ENCODE measurements around the gene LTB.
A peak's percentile ranks its signal among the peaks of the same experiment; 100 is the strongest.

LTB gene

GRCh38 chr6:31582230-31582643, at the start of gene LTB:
Gene LTB (minus strand): TSS chr6:31582424. CDS start chr6:31582417, 7 bp downstream.
- no peak for DNase-seq (ENCODE audit: low spot score)

GRCh38 chr6:31631681-31632278, 49.6 kb upstream of the LTB start:
- no peak for DNase-seq (ENCODE audit: low spot score)

GRCh38 chr6:31631209-31631608, 49.0 kb upstream of the LTB start:
- DNase-seq (ENCODE audit: low spot score) = no peak

- no peak for DNase-seq (ENCODE audit: low spot score)
These were observed 48.1 kb upstream of the LTB start for GRCh38 chr6:31630177-31630934.

GRCh38 chr6:31629014-31629413, 46.8 kb upstream of the LTB start:
- DNase-seq (ENCODE audit: low spot score) = no peak

- no peak for DNase-seq (ENCODE audit: low spot score)
These were observed 45.6 kb upstream of the LTB start for GRCh38 chr6:31627690-31628287.

GRCh38 chr6:31626952-31627351, 44.7 kb upstream of the LTB start:
- no peak for DNase-seq (ENCODE audit: low spot score)

- no peak for DNase-seq (ENCODE audit: low spot score)
These were observed 41.8 kb upstream of the LTB start for GRCh38 chr6:31624070-31624469.

- DNase-seq (ENCODE audit: low spot score) = no peak
These were observed 40.5 kb upstream of the LTB start for GRCh38 chr6:31622684-31623091.

- DNase-seq (ENCODE audit: low spot score) = no peak
These were observed 39.8 kb upstream of the LTB start for GRCh38 chr6:31621991-31622390.

- DNase-seq (ENCODE audit: low spot score) = no peak
These were observed 39.2 kb upstream of the LTB start for GRCh38 chr6:31621320-31621939.

- DNase-seq (ENCODE audit: low spot score) = peak; percentile 84
These were observed 38.5 kb upstream of the LTB start, which contains the start of gene PRRC2A for GRCh38 chr6:31620586-31621319. Gene PRRC2A (plus strand): TSS chr6:31620715. CDS start chr6:31622790, 2,075 bp downstream.

- DNase-seq (ENCODE audit: low spot score) = peak; percentile 97
These were observed 37.8 kb upstream of the LTB start for GRCh38 chr6:31619805-31620585.

- DNase-seq (ENCODE audit: low spot score) = no peak
These were observed 34.8 kb upstream of the LTB start for GRCh38 chr6:31617010-31617409.

- DNase-seq (ENCODE audit: low spot score) = no peak
These were observed 33.5 kb upstream of the LTB start for GRCh38 chr6:31615748-31616147.

- no peak for DNase-seq (ENCODE audit: low spot score)
These were observed 32.7 kb upstream of the LTB start, which contains the start of gene AIF1 for GRCh38 chr6:31614684-31615578. Gene AIF1 (plus strand): TSS chr6:31615234. CDS start chr6:31615330, 96 bp downstream.

- no peak for DNase-seq (ENCODE audit: low spot score)
These were observed 31.9 kb upstream of the LTB start for GRCh38 chr6:31614075-31614619.

GRCh38 chr6:31610968-31611367, 28.7 kb upstream of the LTB start:
- no peak for DNase-seq (ENCODE audit: low spot score)

GRCh38 chr6:31609519-31610406, 27.5 kb upstream of the LTB start:
- no peak for DNase-seq (ENCODE audit: low spot score)

Measured in LoVo (cell line).